NB4 (cell line): ENCODE results near the gene PIK3CD.

ENCODE experiments used
- DNase-seq: peaks from one replicate; pipeline ENCODE4 v3.0.0; 2010; ENCODE audit warnings: low read depth
- H3K4me3 ChIP-seq: one replicate; pipeline ENCODE4 v1.5.1; 2011; ENCODE audit warnings: mild to moderate bottlenecking, low read depth, low read length, moderate library complexity
- MYC ChIP-seq: IDR thresholded peaks from 2 replicates; pipeline ENCODE4 v1.6.1; 2011; ENCODE audit warnings: low read depth, low read length
- POLR2A ChIP-seq: IDR thresholded peaks from 2 replicates; pipeline ENCODE4 v1.6.1; 2011; ENCODE audit warnings: mild to moderate bottlenecking; ENCODE audit not compliant: insufficient read length; ENCODE audit errors: extremely low read depth
- TF ChIP-seq, protein P1 (sequence below): IDR thresholded peaks from 2 replicates; pipeline ENCODE4 v1.6.1; 2011; ENCODE audit warnings: low read depth, low read length
- TF ChIP-seq, protein P2 (sequence below): IDR thresholded peaks from one replicate; pipeline ENCODE4 v1.5.1; 2012; ENCODE audit warnings: low read depth, low read length

PIK3CD gene

DNA sequence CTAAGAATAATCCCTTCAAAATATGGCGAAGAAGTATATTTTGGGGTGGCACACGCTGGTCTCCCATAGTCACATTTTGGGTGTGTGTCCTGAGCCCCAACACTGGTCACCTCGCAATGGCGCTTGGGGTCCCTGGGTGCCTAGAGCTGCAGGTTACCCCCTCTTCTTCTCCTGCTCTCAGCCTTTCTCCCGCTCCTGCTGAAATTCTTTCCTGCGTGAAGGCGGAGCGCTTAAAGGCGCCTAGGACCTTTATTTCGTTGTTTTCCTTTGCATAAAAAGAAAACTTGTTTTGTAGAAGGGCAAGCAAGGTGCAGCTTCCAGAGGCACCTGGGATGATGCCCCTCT, 339 bp upstream of the PIK3CD start:
- TF ChIP-seq POLR2A (no peak), MYC (no peak)
- TF ChIP-seq, protein P1, sequence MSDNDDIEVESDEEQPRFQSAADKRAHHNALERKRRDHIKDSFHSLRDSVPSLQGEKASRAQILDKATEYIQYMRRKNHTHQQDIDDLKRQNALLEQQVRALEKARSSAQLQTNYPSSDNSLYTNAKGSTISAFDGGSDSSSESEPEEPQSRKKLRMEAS = no peak
- TF ChIP-seq, protein P2, sequence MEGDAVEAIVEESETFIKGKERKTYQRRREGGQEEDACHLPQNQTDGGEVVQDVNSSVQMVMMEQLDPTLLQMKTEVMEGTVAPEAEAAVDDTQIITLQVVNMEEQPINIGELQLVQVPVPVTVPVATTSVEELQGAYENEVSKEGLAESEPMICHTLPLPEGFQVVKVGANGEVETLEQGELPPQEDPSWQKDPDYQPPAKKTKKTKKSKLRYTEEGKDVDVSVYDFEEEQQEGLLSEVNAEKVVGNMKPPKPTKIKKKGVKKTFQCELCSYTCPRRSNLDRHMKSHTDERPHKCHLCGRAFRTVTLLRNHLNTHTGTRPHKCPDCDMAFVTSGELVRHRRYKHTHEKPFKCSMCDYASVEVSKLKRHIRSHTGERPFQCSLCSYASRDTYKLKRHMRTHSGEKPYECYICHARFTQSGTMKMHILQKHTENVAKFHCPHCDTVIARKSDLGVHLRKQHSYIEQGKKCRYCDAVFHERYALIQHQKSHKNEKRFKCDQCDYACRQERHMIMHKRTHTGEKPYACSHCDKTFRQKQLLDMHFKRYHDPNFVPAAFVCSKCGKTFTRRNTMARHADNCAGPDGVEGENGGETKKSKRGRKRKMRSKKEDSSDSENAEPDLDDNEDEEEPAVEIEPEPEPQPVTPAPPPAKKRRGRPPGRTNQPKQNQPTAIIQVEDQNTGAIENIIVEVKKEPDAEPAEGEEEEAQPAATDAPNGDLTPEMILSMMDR = no peak
- peak overlapping the region; percentile 74 for H3K4me3 ChIP-seq
- DNase-seq = no peak

DNA sequence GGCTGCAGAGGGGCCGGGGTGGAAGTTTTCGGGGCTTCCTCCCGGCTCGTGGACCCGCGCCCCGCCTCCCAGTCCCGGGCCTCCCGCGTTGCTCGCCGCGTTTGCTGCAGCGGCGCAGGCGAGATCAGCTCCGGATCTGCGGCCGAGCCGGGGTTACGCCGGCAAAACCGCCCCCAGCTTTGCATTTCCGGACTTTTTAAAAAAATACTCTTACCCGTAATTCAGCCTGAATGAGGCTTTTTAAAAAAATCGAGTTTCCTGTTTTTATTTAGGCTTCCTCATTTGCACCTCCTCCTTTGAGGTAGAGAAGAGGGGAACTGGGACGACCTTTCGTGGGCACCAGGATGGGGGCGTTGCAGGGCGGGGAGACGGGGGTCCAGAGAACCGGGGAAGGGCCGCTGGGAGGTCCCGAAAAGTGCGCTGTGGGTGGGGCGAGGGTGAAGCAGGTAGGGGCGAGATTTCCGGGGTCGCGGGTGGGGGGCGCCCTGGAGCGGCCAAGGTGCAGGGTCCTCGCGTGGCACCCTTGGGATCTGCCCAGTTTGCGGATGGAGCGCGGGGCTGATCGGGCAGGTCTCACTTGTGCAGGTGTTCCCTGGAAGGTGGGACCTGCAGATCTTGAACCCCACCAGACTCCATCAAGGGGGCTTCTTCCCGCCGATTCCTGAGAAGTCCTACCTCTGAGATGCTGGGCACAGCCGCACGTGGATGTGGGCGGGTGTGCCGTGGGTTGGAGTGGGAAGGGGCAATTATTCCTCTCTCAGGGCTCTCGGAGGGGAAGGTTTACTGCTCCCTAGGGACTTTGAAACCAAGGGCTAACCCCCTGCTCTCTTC, 1.1 kb downstream of the PIK3CD start:
- TF ChIP-seq, protein P1 = no peak
- TF ChIP-seq POLR2A (no peak), MYC (no peak; the same call in 1 of the 2 replicates)
- TF ChIP-seq, protein P2 = no peak
- peak; percentile 82 for DNase-seq
- peak overlapping the region; percentile 74 for H3K4me3 ChIP-seq

DNA sequence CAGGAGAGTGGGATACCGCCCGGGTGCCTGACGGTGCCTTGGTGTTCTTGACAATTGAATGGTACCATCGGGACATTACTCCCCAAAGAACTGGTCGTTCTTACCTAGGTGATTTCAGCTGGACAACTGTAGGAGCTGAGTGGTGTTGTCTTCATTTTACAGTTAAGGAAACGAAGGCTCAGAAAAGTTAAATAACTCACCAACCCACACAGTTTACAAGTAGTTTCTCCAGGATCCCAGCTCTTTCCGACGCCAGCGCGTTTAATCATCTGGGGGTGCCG, 1.6 kb downstream of the PIK3CD start:
- DNase-seq = peak; percentile 60
- H3K4me3 ChIP-seq = peak overlapping the region; percentile 74
- TF ChIP-seq, protein P2 = no peak
- no peak for TF ChIP-seq POLR2A

DNA sequence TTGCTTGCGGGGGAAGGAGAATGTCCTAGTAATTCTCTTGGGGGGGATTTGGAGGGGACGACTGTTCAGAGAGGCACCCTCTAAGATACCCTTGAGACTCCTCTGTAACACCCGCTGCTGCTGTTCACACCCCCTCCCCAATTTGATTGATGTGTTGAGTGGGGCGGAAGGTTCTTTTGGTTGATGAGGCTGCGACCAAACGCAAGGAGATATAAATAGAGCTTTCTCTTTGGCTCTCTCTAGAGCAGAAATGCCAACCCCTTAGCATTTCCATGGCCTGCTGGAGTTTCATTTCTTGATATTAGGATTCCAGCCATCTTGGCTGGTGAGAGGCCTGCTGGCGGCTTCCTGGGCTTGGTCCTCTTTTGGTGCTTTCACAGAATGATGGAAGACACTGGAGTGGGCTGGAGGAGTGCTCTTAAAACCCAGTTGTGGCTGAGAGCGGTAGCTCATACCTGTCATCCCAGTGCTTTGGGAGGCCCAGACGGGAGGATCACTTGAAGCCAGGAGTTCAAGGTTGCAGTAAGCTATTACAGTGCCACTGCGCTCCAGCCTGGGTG, 2.0 kb downstream of the PIK3CD start:
- TF ChIP-seq POLR2A (no peak), MYC (no peak)
- TF ChIP-seq, protein P2 = no peak
- TF ChIP-seq, protein P1 = no peak
- H3K4me3 ChIP-seq = peak overlapping the region; percentile 74

DNA sequence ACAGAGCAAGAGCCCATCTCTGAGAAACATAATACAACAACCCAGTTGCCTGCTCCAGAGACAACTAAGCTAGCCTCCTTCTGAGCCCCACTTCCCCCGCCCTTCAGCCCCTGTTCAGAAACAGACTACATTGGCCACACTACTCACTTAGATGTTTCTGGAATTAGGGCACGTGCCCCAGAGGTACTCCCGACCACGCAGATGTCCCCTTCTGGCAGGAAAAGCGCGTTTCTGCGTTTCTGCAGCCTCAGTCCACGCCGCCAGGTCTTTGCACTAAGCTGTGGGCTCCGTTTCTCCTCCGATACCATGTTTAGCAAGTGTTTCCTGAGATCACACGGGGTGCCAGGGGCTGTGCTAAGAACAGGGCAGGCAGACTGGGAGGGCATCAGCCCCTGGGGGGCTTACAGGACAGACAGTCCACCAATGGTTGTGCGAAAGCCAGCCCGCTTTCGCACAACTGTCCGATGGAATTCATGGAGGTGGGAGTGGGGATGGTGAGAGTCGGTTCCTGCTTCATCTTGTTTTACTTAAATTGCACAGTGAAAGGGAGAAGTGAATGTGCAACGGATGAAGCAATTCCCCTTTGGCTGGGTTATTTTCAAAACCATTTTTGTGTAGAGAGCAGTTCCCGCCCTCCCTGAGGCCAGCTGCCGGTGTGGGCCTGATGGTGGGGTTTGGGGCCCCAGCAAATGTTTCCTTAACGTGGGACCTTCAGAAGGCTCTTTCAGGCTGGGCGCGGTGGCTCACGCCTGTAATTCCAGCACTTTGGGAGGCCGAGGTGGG, 2.7 kb downstream of the PIK3CD start:
- TF ChIP-seq, protein P2 = no peak
- TF ChIP-seq MYC = no peak; the same call in 1 of the 2 replicates
- TF ChIP-seq, protein P1 = peak; percentile 54
- TF ChIP-seq POLR2A = no peak
- peak overlapping the region; percentile 74 for H3K4me3 ChIP-seq
- DNase-seq = peak; percentile 94

More for the DNA sequence above, 2.0 kb downstream of the PIK3CD start:
- DNase-seq = peak; percentile 63
